Heart right ventricle (tissue), 16 donors: ENCODE data around the gene ABCC8. TPM values are rescaled to one million over a fixed set of nuclear protein-coding genes. Genes with fewer than 3 reads are reported as not detected.

Source experiments
- ATAC-seq, 8 donors: fragments of 200-7000 bp; cut with Tn5 transposase; one replicate each; pipeline ENCODE4 v1.9.1; 2020; ENCODE audit warnings: mild to moderate bottlenecking in 8 of 8, moderate library complexity in 8 of 8, moderate number of reproducible peaks in 1 of 8
- DNase-seq, 2 donors: peaks; one replicate each; pipeline ENCODE4 v3.0.0-alpha.2; 2020
- H3K27ac ChIP-seq, 10 donors: fragments of 200-600 bp; sonication (generic) in 2 of 10; one replicate each; pipeline versions ENCODE4 v1.5.0 to v1.8.0; 2020 to 2022; ENCODE audit warnings: mild to moderate bottlenecking in 3 of 10
- H3K27me3 ChIP-seq, 7 donors: fragments of 200-600 bp; one replicate each; pipeline ENCODE4 v1.8.0; 2021 to 2022; ENCODE audit warnings: mild to moderate bottlenecking in 2 of 7
- H3K36me3 ChIP-seq, 9 donors: fragments of 200-600 bp; sonication (generic) in 1 of 9; one replicate each; pipeline versions ENCODE4 v1.5.0 to v1.8.0; 2020 to 2022; ENCODE audit warnings: mild to moderate bottlenecking in 2 of 9
- H3K4me1 ChIP-seq, 9 donors: fragments of 200-600 bp; sonication (generic) in 1 of 9; one replicate each; pipeline versions ENCODE4 v1.5.0 to v1.8.0; 2020 to 2022; ENCODE audit warnings: mild to moderate bottlenecking in 4 of 9
- H3K4me3 ChIP-seq, 10 donors: fragments of 200-600 bp; sonication (generic) in 2 of 10; one replicate each; pipeline versions ENCODE4 v1.5.0 to v1.8.0; 2020 to 2022; ENCODE audit warnings: mild to moderate bottlenecking in 7 of 10, moderate library complexity in 2 of 10
- H3K9me3 ChIP-seq, 11 donors: fragments of 200-600 bp in 10 of 11; sonication (generic) in 2 of 11; one replicate each; pipeline versions ENCODE4 v1.5.0 to v1.8.0; 2013 to 2022; ENCODE audit warnings: mild to moderate bottlenecking in 2 of 11, control low read depth in 1 of 11, moderate library complexity in 1 of 11
- CTCF ChIP-seq, 9 donors: fragments of 200-600 bp; sonication (generic) in 2 of 9; IDR thresholded peaks; one replicate each; pipeline versions ENCODE4 v1.5.0 to v1.8.0; 2021 to 2022; ENCODE audit warnings: antibody characterized with exemption in 9 of 9, mild to moderate bottlenecking in 5 of 9, moderate library complexity in 1 of 9
- WGBS, 2 donors: extraction: QIAGEN DNeasy Blood & Tissue Kit; methylation state at CpG; one replicate each; pipeline ENCODE4 v1.1.7; 2013; ENCODE audit warnings: inconsistent platforms in 1 of 2; 5-methylcytosine and 5-hydroxymethylcytosine counted together
- intact Hi-C, 10 donors: fragments of 100-400 bp; cut with DNase I; formaldehyde crosslinking; loops; one replicate each; pipeline versions ENCODE4 v1.11.1 to v1.14.2; 2022
- long read RNA-seq, 3 donors: library from polyadenylated mRNA; unstranded; transcript quantifications; one replicate each; pipeline ENCODE4 v2.0.0, GENCODE V29; 2020 to 2021
- polyA plus RNA-seq, 2 donors: library from polyadenylated mRNA; stranded (reverse); fragments of 200-250 nt; gene quantifications; one replicate each; pipeline ENCODE4 v1.2.3, GENCODE V29; 2013
- total RNA-seq, 10 donors: library from RNA; stranded (reverse); fragmentation: NEBNext Ultra II Directional in 3 of 10; extraction: Animal tissue kit (Norgen Biotek cat#: 25700) in 3 of 10; gene quantifications; one replicate each; pipeline versions ENCODE4 v1.2.1 to v1.2.4, GENCODE V29; 2021 to 2023
- donor health status: Arrhythmogenic right ventricular cardiomyopathy.
- donor health status: ischemic (EF 13 %, LVEDD 7.1; RV severe dilation, severe dysfunction).
- donor health status: healthy with polysubstance abuse.
- donor health status: DM: no; HTN: yes; CAD: no.
- donor health status: DM: no; HTN: no; CAD: no.
- donor health status: ischemic (EF 25% LVEDD 6.9; RV normal size, moderate dysfunction).
- donor health status: ischemic (EF 25% LVEDD 5.7; RV mildly dilated, moderate dysfunction).
- donor health status: healthy.
- donor health status: DM: yes; HTN: yes; CAD: no.
- donor health status: Ischemic cardiomyopathy.
- donor health status: ischemic (EF 35%, LVEDD 5.7; RV mildly dilated, moderate dysfunction).
- donor health status: nonischemic (EF 11% LVEDD 7.7; RV severe dilation, severe dysfunction).
- donor health status: DM: yes; HTN: yes; CAD: no.
- donor health status: PGD.
- donor health status: ischemic (EF 29% LVEDD 5.4; RV normal size, mild dysfunction).
- donor health status: nonischemic (EF 23%, LVEDD 6.1; RV moderate dilation, normal function).

Gene ABCC8
- 1 to 10 TPM in 9 of 10 donors, under 1 TPM in 1; 0.47 to 7.5 (median 4.9) TPM for total RNA-seq
- 1 to 10 TPM; 1.3 to 8.6 TPM for polyA plus RNA-seq
- long read RNA-seq, donor 1, result 0 reads
- long read RNA-seq, donor 2, full-length matches to known transcripts, result 1 of 6 reads
- long read RNA-seq, donor 2, partial matches to known transcripts, result 3 of 6 reads
- long read RNA-seq, donor 2, other reads (novel, unspliced or antisense), result 2 of 6 reads
- long read RNA-seq, donor 3, result 0 reads

- ATAC-seq (peak in 6 of 8 donors; percentile 15 to 69 (median 35)), DNase-seq (no peak)
- intact Hi-C loops, result no loop called here
- Histone ChIP-seq H3K36me3 (no peaks in the 10 kb centered on the region), H3K4me1 (peaks cover 0 to 12% (median 0%) of the 10 kb centered on the region in 9 donors), H3K27me3 (peaks cover 0 to 75% (median 51%) of the 10 kb centered on the region in 7 donors), H3K9me3 (no peaks in the 10 kb centered on the region), H3K27ac (no peak within 1 kb of the TSS), H3K4me3 (peak within 1 kb of the TSS in 9 of 10 donors; percentile 31 to 57 (median 53))
- WGBS, 2 donors, result 0 to 1% methylated on average over 57 to 80 of the region's 80 CpGs
- TF ChIP-seq CTCF (IDR thresholded peaks at IDR 0.05), result no peak
These were observed at the start of gene ABCC8 for GRCh38 chr11:17476317-17477083. Gene ABCC8, minus strand, starts transcription at chr11:17476845. Its CDS starts 69 bp downstream, at chr11:17476776.

- no peak for ATAC-seq
- 83 to 86% methylated on average over 13 of the region's 13 CpGs for WGBS, 2 donors
- intact Hi-C loops, result no loop called here
These were observed 49.7 kb upstream of the ABCC8 start for GRCh38 chr11:17526326-17526725.

GRCh38 chr11:17525570-17525969 lies 48.9 kb upstream of the ABCC8 start:
- Histone ChIP-seq H3K27me3 (peaks cover 0 to 4% (median 0%) of the 10 kb centered on the region in 7 donors), H3K27ac (no peak overlapping the region), H3K4me3 (no peak overlapping the region), H3K36me3 (no peaks in the 10 kb centered on the region), H3K9me3 (no peaks in the 10 kb centered on the region), H3K4me1 (peaks cover 0 to 13% (median 0%) of the 10 kb centered on the region in 9 donors)
- ATAC-seq (no peak), DNase-seq (no peak)
- intact Hi-C loops, result no loop called here
- WGBS, 2 donors, result 92% methylated on average over 4 of the region's 4 CpGs
- TF ChIP-seq CTCF (IDR thresholded peaks at IDR 0.05), result no peak

More at GRCh38 chr11:17526326-17526725, 49.7 kb upstream of the ABCC8 start:
- Histone ChIP-seq H3K27me3 (peaks cover 0 to 4% (median 0%) of the 10 kb centered on the region in 7 donors), H3K9me3 (no peaks in the 10 kb centered on the region), H3K4me1 (peaks cover 0 to 13% (median 0%) of the 10 kb centered on the region in 9 donors), H3K4me3 (no peak overlapping the region), H3K27ac (no peak overlapping the region), H3K36me3 (no peaks in the 10 kb centered on the region)
- no peak for TF ChIP-seq CTCF (IDR thresholded peaks at IDR 0.05)
- DNase-seq, result no peak

GRCh38 chr11:17524221-17524620 lies 47.6 kb upstream of the ABCC8 start:
- peaks cover 0 to 13% (median 0%) of the 10 kb centered on the region in 9 donors for H3K4me1 ChIP-seq
- no peak for TF ChIP-seq CTCF (IDR thresholded peaks at IDR 0.05)
- 91 to 93% methylated on average over 9 of the region's 9 CpGs for WGBS, 2 donors
- H3K27ac ChIP-seq, result no peak overlapping the region
- intact Hi-C loops, result no loop called here
- H3K36me3 ChIP-seq, result no peaks in the 10 kb centered on the region
- no peaks in the 10 kb centered on the region for H3K9me3 ChIP-seq
- DNase-seq (no peak), ATAC-seq (no peak)
- H3K4me3 ChIP-seq, result no peak overlapping the region
- peaks cover 0 to 4% (median 0%) of the 10 kb centered on the region in 7 donors for H3K27me3 ChIP-seq
